ENCODE results near the gene ANKRD16.
"Not testable (repeated sequence)": the region's sequence is repeated elsewhere in the genome, so short reads cannot be mapped to it uniquely, and the experiment has no call there.

Gene ANKRD16

GRCh38 chr10:5858811-5859210 is 30.9 kb downstream of the ANKRD16 start:
- TF ChIP-seq MYC (IDR thresholded peaks at IDR 0.05; ENCODE audit: low read depth, low read length): no peak
- TF ChIP-seq MAX (IDR thresholded peaks at IDR 0.05; ENCODE audit: low read depth, low read length): no peak
- no peak for TF ChIP-seq CTCF (IDR thresholded peaks at IDR 0.05; ENCODE audit: low read depth, low read length)
- no peak for TF ChIP-seq POLR2A (IDR thresholded peaks at IDR 0.05; ENCODE audit: extremely low read depth, insufficient read length)
- no peak for DNase-seq (ENCODE audit: low read depth)

GRCh38 chr10:5856701-5857004 is 33.0 kb downstream of the ANKRD16 start:
- no peak for DNase-seq (ENCODE audit: low read depth)
- no peak overlapping the region for H3K4me3 ChIP-seq (ENCODE audit: low read depth, low read length)
- TF ChIP-seq MYC (IDR thresholded peaks at IDR 0.05; ENCODE audit: low read depth, low read length): no peak
- TF ChIP-seq CTCF (IDR thresholded peaks at IDR 0.05; ENCODE audit: low read depth, low read length): no peak
- TF ChIP-seq MAX (IDR thresholded peaks at IDR 0.05; ENCODE audit: low read depth, low read length): no peak
- no peak for TF ChIP-seq POLR2A (IDR thresholded peaks at IDR 0.05; ENCODE audit: extremely low read depth, insufficient read length)

More at GRCh38 chr10:5858811-5859210, 30.9 kb downstream of the ANKRD16 start:
- no peak overlapping the region for H3K4me3 ChIP-seq (ENCODE audit: low read depth, low read length)

- no peak overlapping the region for H3K4me3 ChIP-seq (ENCODE audit: low read depth, low read length)
- TF ChIP-seq CTCF (IDR thresholded peaks at IDR 0.05; ENCODE audit: low read depth, low read length): no peak
- TF ChIP-seq MYC (IDR thresholded peaks at IDR 0.05; ENCODE audit: low read depth, low read length): no peak
- TF ChIP-seq MAX (IDR thresholded peaks at IDR 0.05; ENCODE audit: low read depth, low read length): no peak
- no peak for TF ChIP-seq POLR2A (IDR thresholded peaks at IDR 0.05; ENCODE audit: extremely low read depth, insufficient read length)
- no peak for DNase-seq (ENCODE audit: low read depth)
These were observed 33.6 kb downstream of the ANKRD16 start for GRCh38 chr10:5855979-5856700.

- no peak for DNase-seq (ENCODE audit: low read depth)
- no peak for TF ChIP-seq MAX (IDR thresholded peaks at IDR 0.05; ENCODE audit: low read depth, low read length)
- no peak for TF ChIP-seq MYC (IDR thresholded peaks at IDR 0.05; ENCODE audit: low read depth, low read length)
- no peak for TF ChIP-seq CTCF (IDR thresholded peaks at IDR 0.05; ENCODE audit: low read depth, low read length)
- no peak for TF ChIP-seq POLR2A (IDR thresholded peaks at IDR 0.05; ENCODE audit: extremely low read depth, insufficient read length)
- H3K4me3 ChIP-seq (ENCODE audit: low read depth, low read length): no peak overlapping the region
These were observed 35.6 kb downstream of the ANKRD16 start for GRCh38 chr10:5854131-5854475.

- DNase-seq (ENCODE audit: low read depth); H3K4me3 ChIP-seq (ENCODE audit: low read depth, low read length): not testable (repeated sequence)
These were observed 43.0 kb downstream of the ANKRD16 start for GRCh38 chr10:5846667-5847066.

GRCh38 chr10:5844345-5845055 is 45.2 kb downstream of the ANKRD16 start:
- DNase-seq (ENCODE audit: low read depth): no peak
- H3K4me3 ChIP-seq (ENCODE audit: low read depth, low read length): no peak overlapping the region
- TF ChIP-seq POLR2A (IDR thresholded peaks at IDR 0.05; ENCODE audit: extremely low read depth, insufficient read length) (no peak), MAX (IDR thresholded peaks at IDR 0.05; ENCODE audit: low read depth, low read length) (no peak), MYC (IDR thresholded peaks at IDR 0.05; ENCODE audit: low read depth, low read length) (no peak), CTCF (IDR thresholded peaks at IDR 0.05; ENCODE audit: low read depth, low read length) (no peak)
